ENCODE results near the gene ADRB2.

DNA sequence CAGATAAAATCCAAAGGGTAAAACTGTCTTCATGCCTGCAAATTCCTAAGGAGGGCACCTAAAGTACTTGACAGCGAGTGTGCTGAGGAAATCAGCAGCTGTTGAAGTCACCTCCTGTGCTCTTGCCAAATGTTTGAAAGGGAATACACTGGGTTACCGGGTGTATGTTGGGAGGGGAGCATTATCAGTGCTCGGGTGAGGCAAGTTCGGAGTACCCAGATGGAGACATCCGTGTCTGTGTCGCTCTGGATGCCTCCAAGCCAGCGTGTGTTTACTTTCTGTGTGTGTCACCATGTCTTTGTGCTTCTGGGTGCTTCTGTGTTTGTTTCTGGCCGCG, 727 bp upstream of the ADRB2 start:
- no peak for TF ChIP-seq CTCF (IDR thresholded peaks at IDR 0.05)
- no peak for TF ChIP-seq POLR2AphosphoS5 (IDR thresholded peaks at IDR 0.05; ENCODE audit: low read depth, low read length)
- TF ChIP-seq TCF7L2 (IDR thresholded peaks at IDR 0.05; ENCODE audit: low read depth, low read length), result no peak
- no peak for TF ChIP-seq SIN3A (IDR thresholded peaks at IDR 0.05; ENCODE audit: borderline replicate concordance, insufficient read depth, low read depth, low read length)

Measured in Panc1 (cell line).